GM23248 (cell line): ENCODE results near the gene ITPKB. TPM values are rescaled to one million over a fixed set of nuclear protein-coding genes. Genes with fewer than 3 reads are reported as not detected.
A peak's percentile ranks its signal among the peaks of the same experiment; 100 is the strongest.

Experiments used
- DNase-seq: peaks from one replicate; pipeline ENCODE4 v3.0.0-alpha.2; 2015
- H2AFZ ChIP-seq: fragments of 200-600 bp; sonication (generic); 2 replicates; pipeline ENCODE4 v1.6.1; 2016; ENCODE audit warnings: antibody characterized with exemption
- H3F3A ChIP-seq: fragments of 200-600 bp; sonication (generic); 2 replicates; pipeline ENCODE4 v1.6.1; 2016; ENCODE audit warnings: mild to moderate bottlenecking, antibody characterized with exemption, mixed run types; ENCODE audit not compliant: insufficient read depth
- H3K27ac ChIP-seq: fragments of 200-600 bp; sonication (generic); 2 replicates; pipeline ENCODE4 v1.5.1; 2016; ENCODE audit warnings: mild to moderate bottlenecking
- H3K27me3 ChIP-seq: fragments of 200-600 bp; sonication (generic); replicated peaks from 2 replicates; pipeline ENCODE4 v1.6.1; 2016; ENCODE audit warnings: mild to moderate bottlenecking; ENCODE audit not compliant: insufficient read depth
- H3K36me3 ChIP-seq: fragments of 200-600 bp; sonication (generic); 2 replicates; pipeline ENCODE4 v1.6.1; 2016; ENCODE audit warnings: low read depth, mild to moderate bottlenecking
- H3K4me1 ChIP-seq: fragments of 200-600 bp; sonication (generic); 2 replicates; pipeline ENCODE4 v1.6.1; 2016; ENCODE audit warnings: mild to moderate bottlenecking; ENCODE audit not compliant: insufficient read depth
- H3K4me2 ChIP-seq: fragments of 200-600 bp; sonication (generic); one replicate; pipeline ENCODE4 v1.6.1; 2016; ENCODE audit warnings: mild to moderate bottlenecking; ENCODE audit not compliant: unreplicated experiment
- H3K4me3 ChIP-seq: fragments of 200-600 bp; sonication (generic); 2 replicates; pipeline ENCODE4 v1.5.1; 2016; ENCODE audit warnings: mild to moderate bottlenecking
- H3K79me2 ChIP-seq: fragments of 200-600 bp; sonication (generic); 2 replicates; pipeline ENCODE4 v1.6.1; 2016; ENCODE audit warnings: mild to moderate bottlenecking; ENCODE audit not compliant: insufficient read depth
- H3K9ac ChIP-seq: fragments of 200-600 bp; sonication (generic); 2 replicates; pipeline ENCODE4 v1.6.1; 2016; ENCODE audit warnings: mild to moderate bottlenecking
- H3K9me2 ChIP-seq: fragments of 200-600 bp; sonication (generic); 2 replicates; pipeline ENCODE4 v1.6.1; 2016; ENCODE audit warnings: mixed run types, mild to moderate bottlenecking, moderate library complexity; ENCODE audit not compliant: insufficient read depth
- H3K9me3 ChIP-seq: fragments of 200-600 bp; sonication (generic); one replicate; pipeline ENCODE4 v1.6.1; 2017; ENCODE audit warnings: low read depth
- H4K20me1 ChIP-seq: fragments of 200-600 bp; sonication (generic); 2 replicates; pipeline ENCODE4 v1.6.0; 2016; ENCODE audit not compliant: insufficient read depth
- EZH2 ChIP-seq: fragments of 200-600 bp; sonication (generic); IDR thresholded peaks from 2 replicates; pipeline ENCODE4 v1.6.1; 2018; ENCODE audit warnings: antibody characterized with exemption, mild to moderate bottlenecking; ENCODE audit not compliant: insufficient read depth, poor library complexity, severe bottlenecking
- EZH2phosphoT487 ChIP-seq: fragments of 200-600 bp; sonication (generic); IDR thresholded peaks from 2 replicates; pipeline ENCODE4 v1.6.1; 2018; ENCODE audit warnings: antibody characterized with exemption, moderate library complexity, mild to moderate bottlenecking, low read depth; ENCODE audit not compliant: insufficient read depth
- WGBS, 2 experiments: methylation state at CpG; one replicate each; pipeline ENCODE4 v1.1.6; 2015 to 2017; ENCODE audit warnings: low lambda C conversion rate in 2 of 2, low coverage in 1 of 2; ENCODE audit errors: missing lambda C conversion rate in 2 of 2; 5-methylcytosine and 5-hydroxymethylcytosine counted together
- in situ Hi-C: fragments of 300-500 bp; cut with MboI; formaldehyde crosslinking; loops from 2 replicates; pipeline ENCODE4 v1.15.0; 2020
- polyA plus RNA-seq: library from polyadenylated mRNA; unstranded; fragments of >200 nt; fragmentation: Nextera tagmentation; extraction: Ambion mirVana; gene quantifications from 2 replicates; pipeline ENCODE4 v1.2.1, GENCODE V29; 2016
- total RNA-seq: library from RNA; depleted of rRNA; stranded (reverse); fragments of >200 nt; shearing (Covaris generic); gene quantifications from 2 replicates; pipeline ENCODE4 v1.2.3, GENCODE V29; 2014

The ITPKB gene
- total and polyA plus RNA-seq, 2 experiments from 2014 or later, result 0.26 to 0.86 TPM

GRCh38 chr1:226779561-226779960 is 40.5 kb upstream of the ITPKB start:
- H3K79me2 ChIP-seq, result no peaks in the 10 kb centered on the region
- H3K27me3 ChIP-seq, result peaks cover 27% of the 10 kb centered on the region; the same call in 1 of the 2 replicates
- H3K36me3 ChIP-seq, result no peaks in the 10 kb centered on the region
- WGBS, 2 experiments, result 86 to 92% methylated on average over 10 of the region's 10 CpGs
- H3K9me2 ChIP-seq, result no peaks in the 10 kb centered on the region
- H3F3A ChIP-seq, result peaks cover 11% of the 10 kb centered on the region
- H3K9ac ChIP-seq, result no peak overlapping the region
- no peak overlapping the region for H2AFZ ChIP-seq
- no peak overlapping the region for H3K4me3 ChIP-seq
- no peaks in the 10 kb centered on the region for H3K9me3 ChIP-seq
- no peak for DNase-seq
- in situ Hi-C loops, result no loop called here
- no peak overlapping the region for H3K4me2 ChIP-seq
- peaks cover 11% of the 10 kb centered on the region for H3K4me1 ChIP-seq
- H3K27ac ChIP-seq, result no peak overlapping the region
- TF ChIP-seq EZH2, result no peak
- no peak for TF ChIP-seq EZH2phosphoT487
- H4K20me1 ChIP-seq, result no peaks in the 10 kb centered on the region

GRCh38 chr1:226778657-226779058 is 39.6 kb upstream of the ITPKB start:
- 0 to 2% methylated on average over 5 of the region's 5 CpGs for WGBS, 2 experiments
- Histone ChIP-seq H3K4me3 (no peak overlapping the region), H3K9ac (no peak overlapping the region; the same call in 1 of the 2 replicates), H3K27ac (peak overlapping the region; percentile 40), H3F3A (peaks cover 11% of the 10 kb centered on the region), H3K4me2 (peak overlapping the region; percentile 38), H3K36me3 (no peaks in the 10 kb centered on the region), H3K4me1 (peaks cover 11% of the 10 kb centered on the region), H3K9me3 (no peaks in the 10 kb centered on the region), H2AFZ (no peak overlapping the region), H3K27me3 (peaks cover 18% of the 10 kb centered on the region; the same call in 1 of the 2 replicates), H3K79me2 (no peaks in the 10 kb centered on the region), H4K20me1 (no peaks in the 10 kb centered on the region), H3K9me2 (no peaks in the 10 kb centered on the region)
- TF ChIP-seq EZH2phosphoT487 (peak; percentile 55; the same call in 1 of the 2 replicates), EZH2 (no peak)
- in situ Hi-C loops, result no loop called here
- peak; percentile 97 for DNase-seq

GRCh38 chr1:226776975-226777374 is 37.9 kb upstream of the ITPKB start:
- Histone ChIP-seq H3F3A (peaks cover 11% of the 10 kb centered on the region), H3K27ac (no peak overlapping the region), H4K20me1 (no peaks in the 10 kb centered on the region), H3K27me3 (peaks cover 14% of the 10 kb centered on the region; the same call in 1 of the 2 replicates), H3K79me2 (no peaks in the 10 kb centered on the region), H3K4me3 (no peak overlapping the region), H3K9me3 (no peaks in the 10 kb centered on the region), H3K4me2 (no peak overlapping the region), H3K9me2 (no peaks in the 10 kb centered on the region), H2AFZ (no peak overlapping the region), H3K36me3 (no peaks in the 10 kb centered on the region), H3K9ac (no peak overlapping the region), H3K4me1 (peaks cover 11% of the 10 kb centered on the region)
- TF ChIP-seq EZH2, result no peak
- TF ChIP-seq EZH2phosphoT487, result no peak
- in situ Hi-C loops, result no loop called here
- DNase-seq, result no peak
- 88 to 96% methylated on average over 1 of the region's 1 CpG for WGBS, 2 experiments

- Histone ChIP-seq H3K4me1 (peaks cover 11% of the 10 kb centered on the region), H3K9me3 (no peaks in the 10 kb centered on the region), H3K4me3 (no peak overlapping the region), H3K27ac (no peak overlapping the region), H3K9ac (no peak overlapping the region), H3K27me3 (peaks cover 6% of the 10 kb centered on the region; the same call in 1 of the 2 replicates), H2AFZ (no peak overlapping the region), H4K20me1 (no peaks in the 10 kb centered on the region), H3K9me2 (no peaks in the 10 kb centered on the region), H3K79me2 (no peaks in the 10 kb centered on the region), H3K4me2 (no peak overlapping the region), H3F3A (peaks cover 11% of the 10 kb centered on the region), H3K36me3 (no peaks in the 10 kb centered on the region)
- 71 to 73% methylated on average over 6 of the region's 6 CpGs for WGBS, 2 experiments
- no peak for DNase-seq
- no peak for TF ChIP-seq EZH2phosphoT487
- no peak for TF ChIP-seq EZH2
- in situ Hi-C loops, result no loop called here
Observed at GRCh38 chr1:226776066-226776465, 37.0 kb upstream of the ITPKB start.
